K562 (cell line): ENCODE results near the gene AGK. TPM values are rescaled to one million over a fixed set of nuclear protein-coding genes. Genes with fewer than 3 reads are reported as not detected.

Experiments
- ATAC-seq: fragments of 200-7000 bp; cut with Tn5 transposase; 3 replicates; pipeline ENCODE4 v1.9.1; 2020; ENCODE audit warnings: moderate library complexity
- BruUV-seq: library from RNA; stranded (reverse); fragments of 400-500 nt; replicated peaks from 2 replicates; lab custom pipeline; 2021; lab: Mats Ljungman, UMichigan
- CTCF ChIA-PET: fragments of 300-600 bp; formaldehyde crosslinking; extraction: SDS; loops from one replicate; lab custom pipeline; 2021; ENCODE audit warnings: low intra/inter-chr PET ratio; lab: Yijun Ruan, JAX
- POLR2A ChIA-PET: fragments of 300-600, 350-650 bp; sonication (Branson Sonifier 250); formaldehyde crosslinking; extraction: SDS; loops from one replicate; lab custom pipeline; 2021; ENCODE audit warnings: antibody characterized with exemption, inconsistent platforms; lab: Yijun Ruan, JAX
- DNase-seq, 4 experiments: peaks; one replicate each; pipeline versions ENCODE4 v3.0.0 to v3.0.0-alpha.2; 2011 to 2018; ENCODE audit warnings: low spot score in 3 of 4, mixed read lengths in 3 of 4; ENCODE audit errors: extremely low read depth in 1 of 4
- FAIRE-seq: peaks from 2 replicates; lab custom pipeline; 2011; peaks lifted over from hg19 to GRCh38; lab: Jason Lieb, UNC
- H2AFZ ChIP-seq: 2 replicates; pipeline ENCODE4 v1.6.0; 2011; ENCODE audit warnings: low read depth, low read length, control low read depth, inconsistent platforms
- H3K27ac ChIP-seq: fragments of 200-600 bp; 3 replicates; pipeline ENCODE4 v1.8.0; 2011; ENCODE audit warnings: low read depth, mild to moderate bottlenecking, control low read depth, inconsistent platforms, low read length, moderate library complexity, mixed read lengths; ENCODE audit errors: extremely low read depth
- H3K27me3 ChIP-seq, 2 experiments: fragments of 300-600 bp in 1 of 2; 2 replicates in 1 of 2; 3 replicates in 1 of 2; pipeline versions ENCODE4 v1.6.0 to v1.8.0; 2011; ENCODE audit warnings: inconsistent platforms in 2 of 2, low read length in 2 of 2, mild to moderate bottlenecking in 1 of 2, mixed read lengths in 1 of 2, moderate library complexity in 1 of 2; ENCODE audit not compliant: control insufficient read depth in 2 of 2, insufficient read depth in 2 of 2
- H3K36me3 ChIP-seq: fragments of 300-600 bp; 3 replicates; pipeline ENCODE4 v1.8.0; 2011; ENCODE audit warnings: mild to moderate bottlenecking, low read length, inconsistent platforms; ENCODE audit not compliant: control insufficient read depth, insufficient read depth
- H3K4me1 ChIP-seq, 2 experiments: fragments of 200-600 bp in 1 of 2; replicated peaks in 1 of 2; 2 replicates in 1 of 2; 3 replicates in 1 of 2; pipeline versions ENCODE4 v1.5.1 to v1.8.0; 2011; ENCODE audit warnings: inconsistent platforms in 2 of 2, low read length in 2 of 2, mild to moderate bottlenecking in 1 of 2, mixed read lengths in 1 of 2, moderate library complexity in 1 of 2; ENCODE audit not compliant: control insufficient read depth in 2 of 2, insufficient read depth in 2 of 2
- H3K4me2 ChIP-seq: 2 replicates; pipeline ENCODE4 v1.6.1; 2011; ENCODE audit warnings: low read length, control low read depth, inconsistent platforms, mixed read lengths; ENCODE audit not compliant: insufficient read depth
- H3K4me3 ChIP-seq: fragments of 200-600 bp; sonication (generic), shearing (Covaris generic); 2 replicates; pipeline ENCODE4 v1.5.1; 2016; ENCODE audit warnings: control low read depth, inconsistent platforms
- H3K79me2 ChIP-seq: fragments of 200-600 bp; 3 replicates; pipeline ENCODE4 v1.8.0; 2011; ENCODE audit warnings: low read length, inconsistent platforms; ENCODE audit not compliant: control insufficient read depth, insufficient read depth
- H3K9ac ChIP-seq, 2 experiments: 2 replicates each; pipeline versions ENCODE4 v1.6.0 to v1.6.1; 2011; ENCODE audit warnings: low read depth in 2 of 2, low read length in 2 of 2, control low read depth in 1 of 2, inconsistent platforms in 1 of 2, mild to moderate bottlenecking in 1 of 2, mixed read lengths in 1 of 2; ENCODE audit not compliant: insufficient read depth in 1 of 2
- H3K9me1 ChIP-seq: one replicate; pipeline ENCODE4 v1.6.0; 2011; ENCODE audit warnings: inconsistent platforms, mild to moderate bottlenecking, low read length, moderate library complexity; ENCODE audit not compliant: control insufficient read depth, insufficient read depth
- H3K9me3 ChIP-seq: replicated peaks from 2 replicates; pipeline ENCODE4 v1.5.1; 2011; ENCODE audit warnings: low read depth, low read length, inconsistent platforms; ENCODE audit not compliant: control insufficient read depth, insufficient read depth
- H4K20me1 ChIP-seq: replicated peaks from 2 replicates; pipeline ENCODE4 v1.6.1; 2011; ENCODE audit warnings: low read length, inconsistent platforms, mixed read lengths; ENCODE audit not compliant: control insufficient read depth, insufficient read depth
- CAMTA2 ChIP-seq: fragments of 250-450 bp; sonication (Bioruptor Pico); conservative IDR thresholded peaks from 2 replicates; pipeline ENCODE4 v1.5.1; 2022
- CHCHD3 ChIP-seq: fragments of 250-450 bp; sonication (Bioruptor Pico); IDR thresholded peaks from 2 replicates; pipeline ENCODE4 v2.1.2; 2022; ENCODE audit warnings: mild to moderate bottlenecking
- DMBX1 ChIP-seq: fragments of 250-450 bp; sonication (Bioruptor Pico); IDR thresholded peaks from 2 replicates; pipeline ENCODE4 v1.8.0; 2022; ENCODE audit warnings: inconsistent platforms, mild to moderate bottlenecking, moderate library complexity, borderline replicate concordance
- KDM2B ChIP-seq: fragments of 250-450 bp; sonication (Bioruptor Pico); IDR thresholded peaks from 2 replicates; pipeline ENCODE4 v1.8.0; 2021; ENCODE audit warnings: mild to moderate bottlenecking, moderate library complexity
- KHSRP ChIP-seq: fragments of 450-650 bp; IDR thresholded peaks from 2 replicates; pipeline ENCODE4 v1.6.1; 2017
- KLF6 ChIP-seq: fragments of 250-450 bp; sonication (Bioruptor Pico); IDR thresholded peaks from 2 replicates; pipeline ENCODE4 v1.4.0; 2020; ENCODE audit warnings: mild to moderate bottlenecking, moderate library complexity, borderline replicate concordance
- MEF2D ChIP-seq: conservative IDR thresholded peaks from 2 replicates; pipeline ENCODE4 v1.6.1; 2016; ENCODE audit warnings: low read depth, missing genetic modification characterization, missing compliant biosample characterization
- RB1 ChIP-seq: fragments of 450-650 bp; IDR thresholded peaks from 2 replicates; pipeline ENCODE4 v1.6.1; 2017; ENCODE audit warnings: low read depth, mild to moderate bottlenecking
- RREB1 ChIP-seq: fragments of 250-450 bp; sonication (Bioruptor Pico); IDR thresholded peaks from 2 replicates; pipeline ENCODE4 v1.4.0; 2020
- TBL1XR1 ChIP-seq, 2 experiments: IDR thresholded peaks; 2 replicates each; pipeline ENCODE4 v1.6.1; 2012; ENCODE audit warnings: improper control_type of control experiment in 2 of 2, low read length in 2 of 2, mild to moderate bottlenecking in 1 of 2
- XRCC5 ChIP-seq: fragments of 200-400 bp; formaldehyde crosslinking; IDR thresholded peaks from 2 replicates; pipeline ENCODE4 v1.6.1; 2017; ENCODE audit warnings: low read depth, mild to moderate bottlenecking, low read length
- ZBTB1 ChIP-seq: sonication (generic); formaldehyde crosslinking; IDR thresholded peaks from 2 replicates; pipeline ENCODE4 v1.8.1; 2023; ENCODE audit warnings: missing genetic modification reagents, low read depth, mild to moderate bottlenecking, borderline replicate concordance
- ZNF143 ChIP-seq: sonication (generic); formaldehyde crosslinking; IDR thresholded peaks from 2 replicates; pipeline ENCODE4 v1.9.0; 2022; ENCODE audit warnings: mild to moderate bottlenecking, missing genetic modification reagents
- ZNF174 ChIP-seq: fragments of 250-450 bp; sonication (Bioruptor Pico); IDR thresholded peaks from 2 replicates; pipeline ENCODE4 v1.4.0; 2020; ENCODE audit warnings: mild to moderate bottlenecking
- ZNF395 ChIP-seq: fragments of 200-800 bp; sonication (Bioruptor generic); IDR thresholded peaks from 2 replicates; pipeline ENCODE4 v1.6.1; 2017; ENCODE audit warnings: missing genetic modification characterization, missing compliant biosample characterization
- ZNF644 ChIP-seq: fragments of 200-800 bp; sonication (Bioruptor generic); IDR thresholded peaks from 2 replicates; pipeline ENCODE4 v1.6.1; 2016; ENCODE audit warnings: low read depth, missing genetic modification characterization, missing compliant biosample characterization
- WGBS: fragments of 100-300 bp; shearing (Covaris generic); methylation state at CpG from one replicate; pipeline ENCODE4 v1.1.6; 2016; ENCODE audit warnings: low coverage, mixed read lengths; ENCODE audit not compliant: insufficient coverage; ENCODE audit errors: missing lambda C conversion rate; 5-methylcytosine and 5-hydroxymethylcytosine counted together
- in situ Hi-C: fragments of 300-500 bp; cut with MboI; formaldehyde crosslinking; loops from 4 replicates; pipeline ENCODE4 v1.15.0; 2018; ENCODE audit warnings: inconsistent platforms, mixed read lengths
- intact Hi-C: fragments of 100-400 bp; cut with micrococcal nuclease; formaldehyde crosslinking; loops from 2 replicates; pipeline ENCODE4 v1.14.2; 2022
- polyA plus RNA-seq, 8 experiments: library from polyadenylated mRNA; depleted of rRNA in 4 of 8; stranded (reverse) in 5 of 8; unstranded in 3 of 8; fragments of >200 nt; fragmentation: Nextera tagmentation in 2 of 8; fragmentation: Illumina TruSeq in 1 of 8; extraction: Ambion mirVana in 2 of 8; extraction: Trizol in 1 of 8; gene quantifications; 2 replicates each; pipeline versions ENCODE4 v1.2.1 to v1.2.3, GENCODE V29; 2011 to 2014; ENCODE audit warnings: inconsistent platforms in 1 of 8, missing spikeins in 1 of 8
- total RNA-seq, 7 experiments: library from RNA; depleted of rRNA in 6 of 7; stranded (reverse); fragments of >200 nt in 6 of 7; fragmentation: Illumina TruSeq in 2 of 7; extraction: Trizol in 2 of 7; gene quantifications; 2 replicates each; pipeline versions ENCODE4 v1.2.1 to v1.2.3, GENCODE V29; 2011 to 2021; ENCODE audit warnings: low replicate concordance in 1 of 7

Gene AGK
- total and polyA plus RNA-seq, 9 of the 15 experiments (the other 6 are each of a cell fraction or from before 2014, with no cell fraction given): 50.7 to 128 (median 71.8) TPM

GRCh38 chr7:141588912-141589311, 37.7 kb downstream of the AGK start (continued):
- peak; percentile 56; the same call in 1 of the 2 replicates for TF ChIP-seq MEF2D (tag)
- 0 out of 2 replicates have a peak, but pooled peaks have one; percentile 27 for TF ChIP-seq ZNF395 (CRISPR knock-in tag)
- TF ChIP-seq ZNF644 (tag): peak; percentile 58; the same call in 1 of the 2 replicates
- TF ChIP-seq ZNF174 (CRISPR knock-in tag): no peak
- TF ChIP-seq DMBX1 (CRISPR knock-in tag): peak; percentile 63

- Histone ChIP-seq H3K9ac (no peak overlapping the region), H3K9me3 (no peaks in the 10 kb centered on the region), H4K20me1 (no peaks in the 10 kb centered on the region), H3K27me3 (no peaks in the 10 kb centered on the region), H3K4me2 (no peak overlapping the region), H3K9me1 (no peaks in the 10 kb centered on the region), H3K4me3 (no peak overlapping the region), H3K27ac (no peak overlapping the region), H3K79me2 (no peaks in the 10 kb centered on the region), H3K4me1 (peaks cover 0 to 4% of the 10 kb centered on the region in 2 experiments; a peak in 2 of 5 replicates), H3K36me3 (peaks cover 35% of the 10 kb centered on the region; the same call in 2 of the 3 replicates), H2AFZ (no peak overlapping the region)
- intact Hi-C loops: no loop called here
- ATAC-seq: no peak
- FAIRE-seq: no peak
- BruUV-seq: no TSS peak
- WGBS: 83% methylated on average over 3 of the region's 3 CpGs
- CTCF ChIA-PET: no interaction called here
- POLR2A ChIA-PET: interaction anchor here (1.3 kb wide), 1 partner anchor 9 kb away, joined by 5 read pairs; no protein-coding TSS in a partner anchor
- no peak for DNase-seq
- in situ Hi-C loops: no loop called here
- no peak for TF ChIP-seq ZNF143 (CRISPR knock-in tag)
- TF ChIP-seq CAMTA2 (CRISPR knock-in tag): no peak
- TF ChIP-seq CHCHD3 (CRISPR knock-in tag): no peak
- no peak for TF ChIP-seq ZBTB1 (CRISPR knock-in tag)
- no peak for TF ChIP-seq XRCC5
- TF ChIP-seq RREB1 (CRISPR knock-in tag): no peak
- TF ChIP-seq KDM2B: no peak
- TF ChIP-seq KLF6 (CRISPR knock-in tag): no peak
- no peak for TF ChIP-seq RB1
- no peak for TF ChIP-seq KHSRP
- TF ChIP-seq TBL1XR1 (IDR thresholded peaks at IDR 0.05; ENCODE audit: low read length in 2 of 2): no peak
Observed at GRCh38 chr7:141590071-141590470, 38.9 kb downstream of the AGK start.
